Measurements from ENCODE around the gene CTTNBP2. TPM values are rescaled to one million over a fixed set of nuclear protein-coding genes. Genes with fewer than 3 reads are reported as not detected.
A peak's percentile ranks its signal among the peaks of the same experiment; 100 is the strongest.

The CTTNBP2 gene
- total and polyA plus RNA-seq, 10 of the 15 experiments (the other 5 are each of a cell fraction or from before 2014, with no cell fraction given) = 0.04 to 0.43 TPM; not detected in 8

DNA sequence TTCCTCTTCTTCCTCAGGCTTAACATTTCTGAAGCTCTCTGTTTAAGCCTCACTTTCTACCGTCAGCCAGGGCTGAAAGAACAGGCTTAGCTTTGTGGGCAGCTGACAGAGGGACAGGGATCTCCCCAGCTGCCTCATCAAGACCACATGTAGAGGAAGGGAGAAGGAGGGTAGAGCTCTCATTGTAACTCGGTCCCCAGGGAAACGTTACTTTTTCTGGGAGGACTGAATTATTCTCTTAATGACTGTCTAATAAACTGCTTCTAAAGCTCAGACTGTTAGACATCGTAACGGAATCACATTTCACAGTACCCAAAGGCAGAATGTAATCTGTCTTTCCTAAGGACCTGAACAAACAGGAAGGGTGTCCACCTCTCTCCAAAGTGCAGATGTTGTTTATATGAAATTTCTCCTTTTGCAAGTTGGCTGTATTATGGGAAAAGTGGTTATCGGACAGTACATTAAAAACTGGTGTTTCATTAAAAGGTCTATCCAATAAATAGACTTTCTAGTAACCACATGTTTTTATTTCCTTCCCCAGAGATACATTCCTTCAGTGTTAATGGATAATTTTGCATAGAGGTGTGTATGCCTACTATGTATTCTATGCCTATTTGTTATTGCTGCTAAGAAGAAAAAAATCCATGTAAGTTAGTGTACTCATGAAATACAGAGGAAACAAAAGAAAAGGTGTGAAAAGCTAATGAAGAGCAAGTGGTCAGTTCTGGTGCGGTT lies 144.2 kb downstream of the CTTNBP2 start:
- ATAC-seq (peak; percentile 83), DNase-seq (ENCODE audit: low read depth, low spot score) (peak; percentile 34), FAIRE-seq (no peak)
- 42% methylated on average over 7 of the region's 7 CpGs for WGBS (ENCODE audit: insufficient coverage, insufficient replicate concordance, low lambda C conversion rate, missing lambda C conversion rate)
- H2AFZ ChIP-seq (ENCODE audit: control insufficient read depth, low read depth, low read length) = peak overlapping the region; percentile 42; the same call in 1 of the 2 replicates
- in situ Hi-C loops (cut with MboI) (no loop called here), intact Hi-C loops (cut with micrococcal nuclease; ENCODE audit: unreplicated experiment) (no loop called here)
- H3K27ac ChIP-seq (ENCODE audit: control insufficient read depth, insufficient read depth) = no peak overlapping the region
- no peak overlapping the region for H3K9ac ChIP-seq (ENCODE audit: control insufficient read depth, insufficient read depth, low read length)
- ChIA-PET POLR2A (interaction anchor here (0.7 kb wide), 1 partner anchor 12 kb away, joined by 3 read pairs; no protein-coding TSS in a partner anchor), RAD21 (ENCODE audit: unreplicated experiment) (interaction anchor here (0.8 to 3.2 kb wide), 14 partner anchors 12 to 425 kb away, joined by 3 to 18 read pairs (median 3); no protein-coding TSS in a partner anchor), CTCF (interaction anchor here (0.7 to 4.9 kb wide), 10 partner anchors 10 to 466 kb away, joined by 3 to 35 read pairs (median 4); no protein-coding TSS in a partner anchor), SMC1A (ENCODE audit: uncharacterized antibody, unreplicated experiment) (interaction anchor here (0.7 to 6.1 kb wide), 15 partner anchors 8 to 499 kb away, joined by 3 to 57 read pairs (median 4); no protein-coding TSS in a partner anchor)
- H3K79me2 ChIP-seq (ENCODE audit: control insufficient read depth, insufficient read depth, low read length) = no peaks in the 10 kb centered on the region
- no peaks in the 10 kb centered on the region for H3K36me3 ChIP-seq (ENCODE audit: control insufficient read depth in 2 of 2, insufficient read depth in 2 of 2, low read length in 1 of 2)
- no peaks in the 10 kb centered on the region; the same call in 2 of the 3 replicates for H3K9me3 ChIP-seq (replicated peaks; ENCODE audit: control insufficient read depth, insufficient read depth, low read length)
- no peaks in the 10 kb centered on the region for H4K20me1 ChIP-seq (ENCODE audit: control insufficient read depth, insufficient read depth)
- no peak overlapping the region; the same call in 1 of the 2 replicates for H3K4me2 ChIP-seq (ENCODE audit: control insufficient read depth, insufficient read depth)
- no peaks in the 10 kb centered on the region; a peak in 1 of 4 replicates for H3K27me3 ChIP-seq (replicated peaks in 1 of 2; ENCODE audit: control insufficient read depth in 2 of 2, insufficient read depth in 2 of 2, low read length in 1 of 2)
- BruUV-seq (replicated peaks) = no TSS peak
- H3K4me1 ChIP-seq (ENCODE audit: control insufficient read depth, insufficient read depth, low read length) = no peaks in the 10 kb centered on the region
- H3K4me3 ChIP-seq = no peak overlapping the region
- TF ChIP-seq IKZF1 (conservative IDR thresholded peaks at IDR 0.05) (peak; percentile 66), IKZF2 (IDR thresholded peaks at IDR 0.05) (peak; percentile 71 to 72; a peak in 3 of 4 replicates), SKIL (IDR thresholded peaks at IDR 0.05; ENCODE audit: low read depth, poor library complexity, severe bottlenecking) (no peak), HSF1 (IDR thresholded peaks at IDR 0.05; ENCODE audit: low read depth, low read length) (no peak), BCL11A (IDR thresholded peaks at IDR 0.05; ENCODE audit: low read depth, low read length) (0 out of 2 replicates have a peak, but pooled peaks have one; percentile 8), MLLT1 (IDR thresholded peaks at IDR 0.05) (0 out of 2 replicates have a peak, but pooled peaks have one; percentile 15), RELB (IDR thresholded peaks at IDR 0.05; ENCODE audit: low read depth) (peak; percentile 74; the same call in 1 of the 2 replicates), ZNF217 (IDR thresholded peaks at IDR 0.05) (no peak; the same call in 1 of the 2 replicates), PAX8 (IDR thresholded peaks at IDR 0.05) (peak; percentile 40; the same call in 1 of the 2 replicates), MEF2B (IDR thresholded peaks at IDR 0.05; ENCODE audit: partially characterized antibody, poor library complexity, severe bottlenecking) (peak; percentile 91), RB1 (IDR thresholded peaks at IDR 0.05; ENCODE audit: borderline replicate concordance) (peak; percentile 38; the same call in 1 of the 2 replicates)
- TF ChIP-seq, protein P1, sequence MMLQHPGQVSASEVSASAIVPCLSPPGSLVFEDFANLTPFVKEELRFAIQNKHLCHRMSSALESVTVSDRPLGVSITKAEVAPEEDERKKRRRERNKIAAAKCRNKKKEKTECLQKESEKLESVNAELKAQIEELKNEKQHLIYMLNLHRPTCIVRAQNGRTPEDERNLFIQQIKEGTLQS (IDR thresholded peaks at IDR 0.05; ENCODE audit: borderline replicate concordance, extremely low read depth, low read depth, low read length) = no peak
